Lower leg skin (tissue), 4 donors: ENCODE results near the gene NEO1. TPM values are rescaled to one million over a fixed set of nuclear protein-coding genes. Genes with fewer than 3 reads are reported as not detected.
A peak's percentile ranks its signal among the peaks of the same experiment; 100 is the strongest.

Experiments used
- DNase-seq, 2 donors: peaks; one replicate each; pipeline ENCODE4 v3.0.0-alpha.2; 2019; ENCODE audit warnings: low spot score in 2 of 2
- H3K4me3 ChIP-seq: fragments of 200-600 bp; sonication (generic); 2 replicates; pipeline ENCODE4 v1.5.1; 2017; ENCODE audit warnings: mild to moderate bottlenecking, low read depth; ENCODE audit not compliant: poor library complexity, severe bottlenecking
- POLR2A ChIP-seq, 2 donors: fragments of 450-650 bp; IDR thresholded peaks; one replicate each; pipeline ENCODE4 v1.6.1; 2016 to 2017; ENCODE audit warnings: antibody characterized with exemption in 2 of 2, mild to moderate bottlenecking in 1 of 2, moderate library complexity in 1 of 2
- WGBS, 2 donors: methylation state at CpG; one replicate each; pipeline ENCODE4 v1.1.5; 2018; 5-methylcytosine and 5-hydroxymethylcytosine counted together
- intact Hi-C: fragments of 100-400 bp; cut with DNase I; formaldehyde crosslinking; loops from one replicate; pipeline ENCODE4 v1.15.0; 2023; ENCODE audit warnings: low total_unique reads
- total RNA-seq, 4 donors: library from RNA; depleted of rRNA; stranded (reverse); fragments of >200 nt; gene quantifications; one replicate each; pipeline ENCODE4 v1.1.0, GENCODE V29; 2016
- TF ChIP-seq, protein P1 (sequence below), 3 donors: fragments of 450-650 bp; IDR thresholded peaks; one replicate each; pipeline ENCODE4 v1.5.1; 2016; ENCODE audit warnings: antibody characterized with exemption in 3 of 3, mild to moderate bottlenecking in 3 of 3, moderate library complexity in 2 of 3

NEO1 gene
- total RNA-seq, 4 donors from 2014 or later: 60.0 to 102 (median 80.9) TPM

- intact Hi-C loops: no loop called here
- DNase-seq: no peak
- TF ChIP-seq, protein P1, sequence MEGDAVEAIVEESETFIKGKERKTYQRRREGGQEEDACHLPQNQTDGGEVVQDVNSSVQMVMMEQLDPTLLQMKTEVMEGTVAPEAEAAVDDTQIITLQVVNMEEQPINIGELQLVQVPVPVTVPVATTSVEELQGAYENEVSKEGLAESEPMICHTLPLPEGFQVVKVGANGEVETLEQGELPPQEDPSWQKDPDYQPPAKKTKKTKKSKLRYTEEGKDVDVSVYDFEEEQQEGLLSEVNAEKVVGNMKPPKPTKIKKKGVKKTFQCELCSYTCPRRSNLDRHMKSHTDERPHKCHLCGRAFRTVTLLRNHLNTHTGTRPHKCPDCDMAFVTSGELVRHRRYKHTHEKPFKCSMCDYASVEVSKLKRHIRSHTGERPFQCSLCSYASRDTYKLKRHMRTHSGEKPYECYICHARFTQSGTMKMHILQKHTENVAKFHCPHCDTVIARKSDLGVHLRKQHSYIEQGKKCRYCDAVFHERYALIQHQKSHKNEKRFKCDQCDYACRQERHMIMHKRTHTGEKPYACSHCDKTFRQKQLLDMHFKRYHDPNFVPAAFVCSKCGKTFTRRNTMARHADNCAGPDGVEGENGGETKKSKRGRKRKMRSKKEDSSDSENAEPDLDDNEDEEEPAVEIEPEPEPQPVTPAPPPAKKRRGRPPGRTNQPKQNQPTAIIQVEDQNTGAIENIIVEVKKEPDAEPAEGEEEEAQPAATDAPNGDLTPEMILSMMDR (IDR thresholded peaks at IDR 0.05): no peak
- TF ChIP-seq POLR2A (IDR thresholded peaks at IDR 0.05): no peak
- no peak overlapping the region for H3K4me3 ChIP-seq
- 98 to 99% methylated on average over 3 of the region's 3 CpGs for WGBS, 2 donors
Measured at GRCh38 chr15:73019154-73019553, 33.1 kb upstream of the NEO1 start.

DNA sequence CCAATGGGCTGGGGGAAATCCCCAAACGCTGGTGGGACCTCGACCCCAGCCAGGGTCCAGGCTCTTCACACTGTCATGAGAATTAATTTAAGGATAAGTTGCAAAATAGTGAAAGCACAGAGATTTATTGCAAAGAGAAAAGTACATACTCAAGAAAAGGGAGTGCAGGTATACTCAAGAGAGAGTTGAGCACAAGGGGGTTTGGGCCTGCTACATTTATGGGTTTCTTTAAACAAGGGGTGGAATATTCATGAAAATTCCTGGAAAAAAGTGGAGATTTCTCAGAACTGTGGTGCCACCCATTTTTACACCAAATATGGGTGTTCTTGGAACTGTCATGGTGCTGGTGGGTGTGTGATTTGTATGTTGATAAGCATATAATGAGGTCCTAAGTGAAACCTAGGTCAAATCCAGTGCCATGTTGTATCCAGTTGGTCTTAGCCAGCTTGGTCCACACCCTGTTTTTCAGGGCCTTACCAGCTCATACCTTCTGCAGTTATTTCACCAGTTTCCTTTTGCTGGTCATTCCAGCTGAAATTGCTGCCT lies 32.6 kb upstream of the NEO1 start:
- no peak overlapping the region for H3K4me3 ChIP-seq
- TF ChIP-seq, protein P1 (IDR thresholded peaks at IDR 0.05): no peak
- no peak for TF ChIP-seq POLR2A (IDR thresholded peaks at IDR 0.05)
- no peak for DNase-seq
- intact Hi-C loops: no loop called here
- WGBS, 2 donors: 88 to 93% methylated on average over 2 of the region's 2 CpGs

GRCh38 chr15:73021139-73021621 lies 31.1 kb upstream of the NEO1 start:
- intact Hi-C loops: no loop called here
- no peak for TF ChIP-seq POLR2A (IDR thresholded peaks at IDR 0.05)
- TF ChIP-seq, protein P1 (IDR thresholded peaks at IDR 0.05): no peak
- WGBS, 2 donors: 65 to 71% methylated on average over 8 of the region's 8 CpGs
- H3K4me3 ChIP-seq: no peak overlapping the region
- DNase-seq: no peak

DNA sequence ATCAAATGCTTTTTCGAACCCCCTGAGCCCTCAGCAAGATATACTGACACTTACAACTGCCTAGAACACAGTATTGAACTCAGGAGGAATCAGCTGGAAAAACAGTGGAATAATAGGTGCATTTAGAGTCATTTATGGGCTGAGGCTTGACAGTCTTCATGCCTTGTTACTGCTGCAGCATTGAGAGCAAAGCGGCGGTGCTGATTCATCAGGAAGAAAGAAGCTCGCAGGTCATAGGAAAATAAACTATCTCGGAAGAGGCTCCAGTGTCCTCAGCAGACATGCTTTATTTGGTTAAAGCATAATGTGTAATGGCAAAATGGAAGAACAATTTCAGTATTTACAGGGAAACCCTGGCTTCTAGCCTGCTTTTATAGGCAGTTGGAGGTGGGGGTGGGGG lies 30.1 kb upstream of the NEO1 start:
- no peak for DNase-seq
- TF ChIP-seq, protein P1 (IDR thresholded peaks at IDR 0.05): no peak
- TF ChIP-seq POLR2A (IDR thresholded peaks at IDR 0.05): no peak
- WGBS, 2 donors: 84 to 85% methylated on average over 5 of the region's 5 CpGs
- intact Hi-C loops: no loop called here
- no peak overlapping the region for H3K4me3 ChIP-seq

DNA sequence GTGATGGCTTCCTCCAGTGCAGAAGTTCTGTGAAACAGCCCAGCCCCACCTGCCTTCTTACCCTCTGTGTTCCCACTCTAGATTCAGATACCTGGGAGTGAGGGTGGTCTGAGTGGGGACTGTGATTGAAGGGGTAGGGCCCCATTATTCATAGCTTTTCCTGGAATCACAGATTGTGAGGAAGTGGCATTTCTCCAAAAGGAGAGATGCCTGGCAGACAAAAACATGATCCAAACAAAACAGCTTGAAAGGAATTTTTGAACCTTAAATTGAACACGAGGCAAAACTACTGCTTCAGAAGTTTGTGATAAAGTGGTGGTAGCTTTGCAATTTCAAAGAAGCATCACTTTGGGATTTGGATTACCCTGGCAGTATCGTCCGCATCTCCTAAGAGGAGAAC lies 29.2 kb upstream of the NEO1 start:
- 70 to 75% methylated on average over 3 of the region's 3 CpGs for WGBS, 2 donors
- H3K4me3 ChIP-seq: no peak overlapping the region
- intact Hi-C loops: no loop called here
- TF ChIP-seq, protein P1 (IDR thresholded peaks at IDR 0.05): no peak
- no peak for TF ChIP-seq POLR2A (IDR thresholded peaks at IDR 0.05)
- no peak for DNase-seq

- TF ChIP-seq, protein P1 (IDR thresholded peaks at IDR 0.05): no peak
- TF ChIP-seq POLR2A (IDR thresholded peaks at IDR 0.05): no peak
- peak in 1 of 2 donors; percentile 25 for DNase-seq
- H3K4me3 ChIP-seq: no peak overlapping the region
- intact Hi-C loops: no loop called here
- 52 to 54% methylated on average over 4 of the region's 4 CpGs for WGBS, 2 donors
Measured at GRCh38 chr15:73024168-73024567, 28.1 kb upstream of the NEO1 start.
